GM18505 (cell line): ENCODE data around the gene RPS18.

Experiments
- ATAC-seq: cut with Tn5 transposase; IDR thresholded peaks from one replicate; pipeline ENCODE4 v1.9.1; 2021; ENCODE audit not compliant: unreplicated experiment
- POLR2A ChIP-seq: IDR thresholded peaks from 4 replicates; pipeline ENCODE4 v1.6.1; 2011; ENCODE audit warnings: borderline replicate concordance; ENCODE audit not compliant: insufficient read depth, insufficient read length; ENCODE audit errors: extremely low read depth

RPS18 gene

GRCh38 chr6:33289784-33290315, 18.0 kb downstream of the RPS18 start:
- peak; percentile 8 for ATAC-seq
- no peak for TF ChIP-seq POLR2A

- no peak for TF ChIP-seq POLR2A
- ATAC-seq = no peak
These were observed 18.6 kb downstream of the RPS18 start for GRCh38 chr6:33290459-33290858.

GRCh38 chr6:33292996-33293682, 21.3 kb downstream of the RPS18 start:
- no peak for ATAC-seq
- no peak for TF ChIP-seq POLR2A

GRCh38 chr6:33294086-33294823, 22.4 kb downstream of the RPS18 start:
- no peak for TF ChIP-seq POLR2A
- no peak for ATAC-seq

- TF ChIP-seq POLR2A = no peak
- no peak for ATAC-seq
These were observed 23.9 kb downstream of the RPS18 start for GRCh38 chr6:33295621-33296369.

GRCh38 chr6:33296797-33297405, 25.0 kb downstream of the RPS18 start:
- no peak for ATAC-seq
- TF ChIP-seq POLR2A = no peak

- no peak for TF ChIP-seq POLR2A
- no peak for ATAC-seq
These were observed 25.6 kb downstream of the RPS18 start for GRCh38 chr6:33297406-33297955.

GRCh38 chr6:33297956-33298772, 26.3 kb downstream of the RPS18 start:
- ATAC-seq = no peak
- TF ChIP-seq POLR2A = peak; percentile 15

GRCh38 chr6:33298773-33299236, 26.9 kb downstream of the RPS18 start, which contains the start of gene RGL2:
TSS of gene RGL2 (minus strand) at chr6:33298942. CDS start at chr6:33298610, 332 bp downstream.
- TF ChIP-seq POLR2A = no peak
- peak; percentile 8 for ATAC-seq

GRCh38 chr6:33299237-33299944, 27.5 kb downstream of the RPS18 start:
- peak; percentile 55 for ATAC-seq
- TF ChIP-seq POLR2A = peak; percentile 92

- no peak for ATAC-seq
These were observed 30.0 kb downstream of the RPS18 start for GRCh38 chr6:33301877-33302276.

More at GRCh38 chr6:33301877-33302276, 30.0 kb downstream of the RPS18 start:
- no peak for TF ChIP-seq POLR2A
